Posterior vena cava (tissue), 2 donors: ENCODE results near the gene FBXL14. TPM values are rescaled to one million over a fixed set of nuclear protein-coding genes. Genes with fewer than 3 reads are reported as not detected.

Source experiments
- DNase-seq: peaks from one replicate; pipeline ENCODE4 v3.0.0-alpha.2; 2020; ENCODE audit warnings: low spot score
- intact Hi-C, 2 donors: fragments of 100-400 bp; cut with DNase I; formaldehyde crosslinking; loops; one replicate each; pipeline versions ENCODE4 v1.14.1 to v1.14.2; 2022 to 2023
- total RNA-seq, 2 donors: library from RNA; stranded (reverse); fragmentation: NEBNext Ultra II Directional; extraction: Animal tissue kit (Norgen Biotek cat#: 25700); gene quantifications; one replicate each; pipeline ENCODE4 v1.2.1, GENCODE V29; 2021
- donor health status: DM: yes; HTN: yes; CAD: no.
- donor health status: DM: yes; HTN: yes; CAD: no.

FBXL14 gene
- total RNA-seq, 2 donors from 2014 or later: 6.3 to 7.3 TPM

- intact Hi-C loops: no loop called here
- no peak for DNase-seq
Observed at GRCh38 chr12:1628666-1629337, 34.4 kb upstream of the FBXL14 start, which contains the start of gene WNT5B. WNT5B (plus strand) TSS chr12:1629231; CDS start chr12:1631355, 2,124 bp downstream.

- DNase-seq: no peak
- intact Hi-C loops: no loop called here
Observed at GRCh38 chr12:1622406-1622805, 28.0 kb upstream of the FBXL14 start.

- intact Hi-C loops: no loop called here
- no peak for DNase-seq
Observed at GRCh38 chr12:1620092-1620491, 25.7 kb upstream of the FBXL14 start.

GRCh38 chr12:1619587-1619986 lies 25.2 kb upstream of the FBXL14 start:
- intact Hi-C loops: no loop called here
- DNase-seq: peak; percentile 87

GRCh38 chr12:1619159-1619558 lies 24.8 kb upstream of the FBXL14 start:
- intact Hi-C loops: no loop called here
- DNase-seq: no peak

GRCh38 chr12:1618489-1618888 lies 24.1 kb upstream of the FBXL14 start:
- intact Hi-C loops: no loop called here
- DNase-seq: no peak

GRCh38 chr12:1616233-1617066 lies 22.1 kb upstream of the FBXL14 start:
- intact Hi-C loops: no loop called here
- no peak for DNase-seq

- intact Hi-C loops: no loop called here
- DNase-seq: no peak
Observed at GRCh38 chr12:1614360-1614759, 20.0 kb upstream of the FBXL14 start.

GRCh38 chr12:1613860-1614259 lies 19.5 kb upstream of the FBXL14 start:
- DNase-seq: no peak
- intact Hi-C loops: no loop called here

GRCh38 chr12:1611803-1612572 lies 17.6 kb upstream of the FBXL14 start:
- no peak for DNase-seq
- intact Hi-C loops: no loop called here

- intact Hi-C loops: no loop called here
- DNase-seq: no peak
Observed at GRCh38 chr12:1610072-1610643, 15.8 kb upstream of the FBXL14 start.

GRCh38 chr12:1608713-1609119 lies 14.3 kb upstream of the FBXL14 start:
- intact Hi-C loops: no loop called here

GRCh38 chr12:1607940-1608712 lies 13.7 kb upstream of the FBXL14 start:
- intact Hi-C loops: no loop called here
- DNase-seq: no peak

More at GRCh38 chr12:1608713-1609119, 14.3 kb upstream of the FBXL14 start:
- DNase-seq: no peak

- DNase-seq: peak; percentile 96
- intact Hi-C loops: no loop called here
Observed at GRCh38 chr12:1606021-1606622, 11.7 kb upstream of the FBXL14 start.

GRCh38 chr12:1605129-1606020 lies 11.0 kb upstream of the FBXL14 start:
- DNase-seq: peak; percentile 88
- intact Hi-C loops: no loop called here

GRCh38 chr12:1604464-1604863 lies 10.1 kb upstream of the FBXL14 start:
- DNase-seq: no peak
- intact Hi-C loops: no loop called here

- intact Hi-C loops: no loop called here
Observed at GRCh38 chr12:1603269-1603993, 9.1 kb upstream of the FBXL14 start.

More at GRCh38 chr12:1603269-1603993, 9.1 kb upstream of the FBXL14 start:
- DNase-seq: no peak
